H9 (cell line): ENCODE data around the gene SLC38A9. TPM values are rescaled to one million over a fixed set of nuclear protein-coding genes. Genes with fewer than 3 reads are reported as not detected.

Experiments
- DNase-seq: peaks from one replicate; pipeline ENCODE4 v3.0.0-alpha.2; 2017
- H2AFZ ChIP-seq: one replicate; pipeline ENCODE4 v1.6.1; 2013; ENCODE audit warnings: mild to moderate bottlenecking, low read length, control low read depth, moderate library complexity
- H2AK5ac ChIP-seq: 2 replicates; pipeline ENCODE4 v1.6.1; 2013; ENCODE audit warnings: low read length, control low read depth, mixed read lengths; ENCODE audit not compliant: insufficient read length
- H2BK120ac ChIP-seq: one replicate; pipeline ENCODE4 v1.6.1; 2013; ENCODE audit warnings: low read depth, mild to moderate bottlenecking, low read length, control low read depth, inconsistent platforms; ENCODE audit not compliant: poor library complexity, severe bottlenecking
- H2BK12ac ChIP-seq: 2 replicates; pipeline ENCODE4 v1.6.1; 2013; ENCODE audit warnings: low read length, control low read depth, mixed read lengths, low read depth; ENCODE audit not compliant: insufficient read length
- H2BK15ac ChIP-seq: 2 replicates; pipeline ENCODE4 v1.6.1; 2013; ENCODE audit warnings: low read depth, low read length, control low read depth
- H2BK20ac ChIP-seq: one replicate; pipeline ENCODE4 v1.6.1; 2013; ENCODE audit warnings: low read depth, mild to moderate bottlenecking, low read length, control low read depth, inconsistent platforms; ENCODE audit not compliant: poor library complexity, severe bottlenecking
- H2BK5ac ChIP-seq: 2 replicates; pipeline ENCODE4 v1.6.1; 2013; ENCODE audit warnings: low read length, control low read depth, mixed read lengths; ENCODE audit not compliant: insufficient read length
- H3K14ac ChIP-seq: 2 replicates; pipeline ENCODE4 v1.6.1; 2013; ENCODE audit warnings: low read length, control low read depth; ENCODE audit not compliant: insufficient read depth
- H3K18ac ChIP-seq: 2 replicates; pipeline ENCODE4 v1.6.1; 2013; ENCODE audit warnings: low read depth, mild to moderate bottlenecking, mixed read lengths, low read length, control low read depth; ENCODE audit not compliant: insufficient read length
- H3K23ac ChIP-seq: 2 replicates; pipeline ENCODE4 v1.6.1; 2013; ENCODE audit warnings: low read length, control low read depth, mixed read lengths, low read depth; ENCODE audit not compliant: insufficient read length
- H3K23me2 ChIP-seq: 2 replicates; pipeline ENCODE4 v1.6.1; 2013; ENCODE audit warnings: low read depth, mild to moderate bottlenecking, mixed read lengths, low read length, control low read depth; ENCODE audit not compliant: insufficient read length, poor library complexity, severe bottlenecking
- H3K27ac ChIP-seq: 2 replicates; pipeline ENCODE4 v1.5.1; 2013; ENCODE audit warnings: low read length, control low read depth, mixed read lengths, low read depth; ENCODE audit not compliant: insufficient read length
- H3K27me3 ChIP-seq: 2 replicates; pipeline ENCODE4 v1.6.1; 2013; ENCODE audit warnings: low read length, control low read depth, inconsistent platforms; ENCODE audit not compliant: insufficient read depth
- H3K4ac ChIP-seq: 2 replicates; pipeline ENCODE4 v1.6.1; 2013; ENCODE audit warnings: low read depth, mild to moderate bottlenecking, control low read depth, inconsistent platforms, low read length, moderate library complexity
- H3K4me1 ChIP-seq: 2 replicates; pipeline ENCODE4 v1.6.1; 2013; ENCODE audit warnings: low read length, control low read depth, inconsistent platforms; ENCODE audit not compliant: insufficient read depth
- H3K4me2 ChIP-seq: 2 replicates; pipeline ENCODE4 v1.6.1; 2013; ENCODE audit warnings: low read length, control low read depth, mixed read lengths; ENCODE audit not compliant: insufficient read length, insufficient read depth
- H3K56ac ChIP-seq: 2 replicates; pipeline ENCODE4 v1.6.1; 2013; ENCODE audit warnings: low read depth, mild to moderate bottlenecking, mixed read lengths, low read length, control low read depth; ENCODE audit not compliant: insufficient read length
- H3K79me1 ChIP-seq: 2 replicates; pipeline ENCODE4 v1.6.1; 2013; ENCODE audit warnings: low read depth, mild to moderate bottlenecking, moderate library complexity, low read length, control low read depth, inconsistent platforms; ENCODE audit not compliant: insufficient read depth, poor library complexity, severe bottlenecking
- H3K79me2 ChIP-seq: 2 replicates; pipeline ENCODE4 v1.6.1; 2013; ENCODE audit warnings: low read length, control low read depth, inconsistent platforms; ENCODE audit not compliant: insufficient read depth
- H3K9ac ChIP-seq: 2 replicates; pipeline ENCODE4 v1.6.1; 2013; ENCODE audit warnings: low read length, control low read depth, mixed read lengths; ENCODE audit not compliant: insufficient read length; ENCODE audit errors: extremely low read depth
- H3K9me3 ChIP-seq: one replicate; pipeline ENCODE4 v1.6.1; 2013; ENCODE audit warnings: low read depth, low read length, inconsistent platforms; ENCODE audit not compliant: control insufficient read depth
- H3T11ph ChIP-seq: one replicate; pipeline ENCODE4 v1.6.1; 2013; ENCODE audit warnings: mild to moderate bottlenecking, low read length, control low read depth, inconsistent platforms
- H4K20me1 ChIP-seq: one replicate; pipeline ENCODE4 v1.6.1; 2013; ENCODE audit not compliant: control insufficient read depth, insufficient read length, insufficient read depth
- H4K5ac ChIP-seq: 2 replicates; pipeline ENCODE4 v1.6.1; 2013; ENCODE audit warnings: low read depth, mild to moderate bottlenecking, mixed read lengths, low read length, control low read depth; ENCODE audit not compliant: insufficient read length
- H4K8ac ChIP-seq: replicated peaks from 2 replicates; pipeline ENCODE4 v1.6.1; 2013; ENCODE audit warnings: low read length, control low read depth, mixed read lengths, low read depth; ENCODE audit not compliant: insufficient read length
- H4K91ac ChIP-seq: 2 replicates; pipeline ENCODE4 v1.6.1; 2013; ENCODE audit warnings: low read depth, mild to moderate bottlenecking, moderate library complexity, mixed read lengths, low read length, control low read depth; ENCODE audit not compliant: insufficient read length
- H3K27ac Mint-ChIP-seq, 3 experiments: 2 replicates in 2 of 3; 3 replicates in 1 of 3; pipeline ENCODE4 v1.8.0; 2020 to 2021; ENCODE audit warnings: mixed read lengths in 3 of 3, mild to moderate bottlenecking in 1 of 3, moderate library complexity in 1 of 3
- H3K27me3 Mint-ChIP-seq: 2 replicates; pipeline ENCODE4 v1.8.0; 2021; ENCODE audit warnings: low read depth, mild to moderate bottlenecking, moderate library complexity, mixed read lengths
- H3K36me3 Mint-ChIP-seq, 3 experiments: 2 replicates in 2 of 3; 3 replicates in 1 of 3; pipeline ENCODE4 v1.8.0; 2020 to 2021; ENCODE audit warnings: low read depth in 3 of 3, mixed read lengths in 3 of 3; ENCODE audit not compliant: insufficient read depth in 1 of 3
- H3K4me1 Mint-ChIP-seq, 2 experiments: 2 replicates each; pipeline ENCODE4 v1.8.0; 2020; ENCODE audit warnings: mixed read lengths in 2 of 2
- H3K4me3 Mint-ChIP-seq, 2 experiments: 2 replicates in 1 of 2; 3 replicates in 1 of 2; pipeline ENCODE4 v1.8.0; 2020 to 2021; ENCODE audit warnings: mild to moderate bottlenecking in 2 of 2, mixed read lengths in 2 of 2, moderate library complexity in 1 of 2
- H3K9me3 Mint-ChIP-seq, 2 experiments: 2 replicates in 1 of 2; 3 replicates in 1 of 2; pipeline ENCODE4 v1.8.0; 2020; ENCODE audit warnings: mild to moderate bottlenecking in 2 of 2, mixed read lengths in 2 of 2, moderate library complexity in 1 of 2
- CTCF ChIP-seq: fragments of 200-600 bp; sonication (generic); conservative IDR thresholded peaks from 3 replicates; pipeline ENCODE4 v1.8.0; 2021; ENCODE audit warnings: antibody characterized with exemption, mild to moderate bottlenecking
- WGBS: extraction: QIAGEN DNeasy Blood & Tissue Kit; methylation state at CpG from one replicate; pipeline ENCODE4 v1.1.7; 2013; ENCODE audit warnings: missing lambda C conversion rate, low lambda C conversion rate, mixed read lengths; ENCODE audit not compliant: insufficient read length; ENCODE audit errors: extremely low coverage; 5-methylcytosine and 5-hydroxymethylcytosine counted together
- total RNA-seq: library from RNA; stranded (reverse); gene quantifications from 2 replicates; pipeline ENCODE4 v1.2.1, GENCODE V29; 2021

Gene SLC38A9
- total RNA-seq, 1 experiment from 2014 or later, result 48.5 TPM

GRCh38 chr5:55734658-55735057 is 22.5 kb upstream of the SLC38A9 start:
- Histone ChIP-seq H4K91ac (no peak overlapping the region), H4K20me1 (no peaks in the 10 kb centered on the region), H2BK5ac (no peak overlapping the region), H4K8ac (no peak overlapping the region), H3K4me2 (no peak overlapping the region), H3K4me1 (no peaks in the 10 kb centered on the region), H3K56ac (no peak overlapping the region), H3K79me2 (no peaks in the 10 kb centered on the region), H3K9ac (no peak overlapping the region), H2AFZ (no peak overlapping the region), H2BK15ac (no peak overlapping the region), H3K4ac (no peak overlapping the region), H3K27ac (no peak overlapping the region), H3T11ph (no peak overlapping the region), H2AK5ac (no peak overlapping the region), H2BK12ac (no peak overlapping the region), H4K5ac (no peak overlapping the region), H3K27me3 (no peaks in the 10 kb centered on the region), H3K18ac (no peak overlapping the region), H3K23ac (no peak overlapping the region), H3K23me2 (no peaks in the 10 kb centered on the region), H3K9me3 (no peaks in the 10 kb centered on the region), H2BK20ac (no peak overlapping the region), H3K14ac (no peak overlapping the region), H3K79me1 (no peaks in the 10 kb centered on the region), H2BK120ac (no peak overlapping the region)
- Mint-ChIP-seq H3K27me3 (no peaks in the 10 kb centered on the region; the same call in 1 of the 2 replicates), H3K27ac (no peak overlapping the region), H3K4me3 (no peak overlapping the region), H3K9me3 (no peaks in the 10 kb centered on the region; a peak in 1 of 5 replicates), H3K36me3 (no peaks in the 10 kb centered on the region), H3K4me1 (peaks cover 0 to 4% of the 10 kb centered on the region in 2 experiments; a peak in 1 of 4 replicates)
- no peak for DNase-seq
- no peak for TF ChIP-seq CTCF
- WGBS, result no CpG with 5 or more reads among the region's 1 CpG
